Measurements from ENCODE around the gene CFAP100. TPM values are rescaled to one million over a fixed set of nuclear protein-coding genes. Genes with fewer than 3 reads are reported as not detected.
A peak's percentile ranks its signal among the peaks of the same experiment; 100 is the strongest.

CFAP100 gene
- total RNA-seq: not detected
- polyA plus RNA-seq (ENCODE audit: insufficient read depth in 1 of 8, insufficient read length in 8 of 8, low replicate concordance in 1 of 8): 1 to 10 TPM in 1 of 8 donors, under 1 TPM in 5, not detected in 2; 0.20 to 1.2 (median 0.38) TPM
- long read RNA-seq, donor 1: 0 reads
- long read RNA-seq, donor 2: 0 reads
- long read RNA-seq, donor 3: 0 reads
- long read RNA-seq, donor 4: 0 reads
- long read RNA-seq, donor 5: 0 reads
- long read RNA-seq, donor 6: 0 reads
- long read RNA-seq, donor 7: 0 reads
- long read RNA-seq, donor 8: 0 reads
- long read RNA-seq, donor 9: 0 reads
- long read RNA-seq, donor 10: 0 reads
- long read RNA-seq, donor 11: 0 reads

- peaks cover 53% of the 10 kb centered on the region for H3K27me3 ChIP-seq (ENCODE audit: control insufficient read depth, insufficient read depth, low read length)
- WGBS (ENCODE audit: insufficient coverage): 31% methylated on average over 43 of the region's 43 CpGs
- H3K9me3 ChIP-seq (replicated peaks; ENCODE audit: control insufficient read depth, low read depth, low read length): no peaks in the 10 kb centered on the region
- H3K36me3 ChIP-seq (ENCODE audit: control insufficient read depth, insufficient read depth, low read length): no peaks in the 10 kb centered on the region
- no peak within 1 kb of the TSS for H3K27ac ChIP-seq (ENCODE audit: low read length)
- DNase-seq: peak; percentile 78
- H3K4me3 ChIP-seq (ENCODE audit: low read length): no peak within 1 kb of the TSS
- peaks cover 11% of the 10 kb centered on the region for H3K4me1 ChIP-seq (ENCODE audit: control insufficient read depth, insufficient read depth, low read length)
These were observed at the start of gene CFAP100 for GRCh38 chr3:126394179-126394976. Gene CFAP100 (plus strand): TSS chr3:126394909. CDS start chr3:126396001, 1,092 bp downstream.

DNA sequence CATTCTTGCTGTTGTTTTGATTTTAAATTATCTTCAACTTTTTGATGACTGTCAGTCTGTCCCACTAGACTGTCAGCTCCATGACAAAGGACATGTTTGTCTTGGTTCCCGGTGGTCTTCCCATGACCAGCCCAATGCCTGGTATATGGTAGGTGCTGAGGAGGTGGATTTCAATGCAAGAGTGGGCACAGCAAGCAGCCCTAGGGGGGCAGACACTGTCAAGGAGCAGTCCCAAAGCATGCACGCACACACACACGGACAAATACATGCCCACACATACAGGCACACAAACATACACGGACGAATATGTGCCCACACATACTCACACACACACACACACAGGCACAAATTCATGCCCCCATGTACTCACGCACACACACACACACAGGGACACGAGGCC, 49.5 kb upstream of the CFAP100 start:
- H3K27me3 ChIP-seq (ENCODE audit: control insufficient read depth, insufficient read depth, low read length): peaks cover under 1% of the 10 kb centered on the region
- H3K36me3 ChIP-seq (ENCODE audit: control insufficient read depth, insufficient read depth, low read length): no peaks in the 10 kb centered on the region
- H3K4me3 ChIP-seq (ENCODE audit: low read length): no peak overlapping the region
- DNase-seq: no peak
- H3K27ac ChIP-seq (ENCODE audit: low read length): no peak overlapping the region
- H3K4me1 ChIP-seq (ENCODE audit: control insufficient read depth, insufficient read depth, low read length): no peaks in the 10 kb centered on the region
- whole genome bisulfite sequencing (ENCODE audit: insufficient coverage): 91% methylated on average over 5 of the region's 7 CpGs
- H3K9me3 ChIP-seq (replicated peaks; ENCODE audit: control insufficient read depth, low read depth, low read length): no peaks in the 10 kb centered on the region

- no peak overlapping the region for H3K27ac ChIP-seq (ENCODE audit: low read length)
- H3K4me1 ChIP-seq (ENCODE audit: control insufficient read depth, insufficient read depth, low read length): no peaks in the 10 kb centered on the region
- no peaks in the 10 kb centered on the region for H3K9me3 ChIP-seq (replicated peaks; ENCODE audit: control insufficient read depth, low read depth, low read length)
- no peak overlapping the region for H3K4me3 ChIP-seq (ENCODE audit: low read length)
- H3K27me3 ChIP-seq (ENCODE audit: control insufficient read depth, insufficient read depth, low read length): no peaks in the 10 kb centered on the region
- 83% methylated on average over 2 of the region's 5 CpGs for WGBS (ENCODE audit: insufficient coverage)
- H3K36me3 ChIP-seq (ENCODE audit: control insufficient read depth, insufficient read depth, low read length): no peaks in the 10 kb centered on the region
- no peak for DNase-seq
These were observed 48.9 kb upstream of the CFAP100 start for GRCh38 chr3:126345641-126346460.

GRCh38 chr3:126346466-126346865, 48.2 kb upstream of the CFAP100 start:
- H3K4me1 ChIP-seq (ENCODE audit: control insufficient read depth, insufficient read depth, low read length): no peaks in the 10 kb centered on the region
- 75% methylated on average over 1 of the region's 2 CpGs for WGBS (ENCODE audit: insufficient coverage)

GRCh38 chr3:126347543-126348161, 47.1 kb upstream of the CFAP100 start:
- H3K9me3 ChIP-seq (replicated peaks; ENCODE audit: control insufficient read depth, low read depth, low read length): no peaks in the 10 kb centered on the region
- no peak overlapping the region for H3K27ac ChIP-seq (ENCODE audit: low read length)
- no peak overlapping the region for H3K4me3 ChIP-seq (ENCODE audit: low read length)
- no peak for DNase-seq
- no peaks in the 10 kb centered on the region for H3K36me3 ChIP-seq (ENCODE audit: control insufficient read depth, insufficient read depth, low read length)
- WGBS (ENCODE audit: insufficient coverage): 60% methylated on average over 4 of the region's 8 CpGs
- no peaks in the 10 kb centered on the region for H3K27me3 ChIP-seq (ENCODE audit: control insufficient read depth, insufficient read depth, low read length)
- no peaks in the 10 kb centered on the region for H3K4me1 ChIP-seq (ENCODE audit: control insufficient read depth, insufficient read depth, low read length)

More at GRCh38 chr3:126346466-126346865, 48.2 kb upstream of the CFAP100 start:
- no peaks in the 10 kb centered on the region for H3K9me3 ChIP-seq (replicated peaks; ENCODE audit: control insufficient read depth, low read depth, low read length)
- H3K36me3 ChIP-seq (ENCODE audit: control insufficient read depth, insufficient read depth, low read length): no peaks in the 10 kb centered on the region
- H3K4me3 ChIP-seq (ENCODE audit: low read length): no peak overlapping the region
- no peak overlapping the region for H3K27ac ChIP-seq (ENCODE audit: low read length)
- no peak for DNase-seq
- no peaks in the 10 kb centered on the region for H3K27me3 ChIP-seq (ENCODE audit: control insufficient read depth, insufficient read depth, low read length)

DNA sequence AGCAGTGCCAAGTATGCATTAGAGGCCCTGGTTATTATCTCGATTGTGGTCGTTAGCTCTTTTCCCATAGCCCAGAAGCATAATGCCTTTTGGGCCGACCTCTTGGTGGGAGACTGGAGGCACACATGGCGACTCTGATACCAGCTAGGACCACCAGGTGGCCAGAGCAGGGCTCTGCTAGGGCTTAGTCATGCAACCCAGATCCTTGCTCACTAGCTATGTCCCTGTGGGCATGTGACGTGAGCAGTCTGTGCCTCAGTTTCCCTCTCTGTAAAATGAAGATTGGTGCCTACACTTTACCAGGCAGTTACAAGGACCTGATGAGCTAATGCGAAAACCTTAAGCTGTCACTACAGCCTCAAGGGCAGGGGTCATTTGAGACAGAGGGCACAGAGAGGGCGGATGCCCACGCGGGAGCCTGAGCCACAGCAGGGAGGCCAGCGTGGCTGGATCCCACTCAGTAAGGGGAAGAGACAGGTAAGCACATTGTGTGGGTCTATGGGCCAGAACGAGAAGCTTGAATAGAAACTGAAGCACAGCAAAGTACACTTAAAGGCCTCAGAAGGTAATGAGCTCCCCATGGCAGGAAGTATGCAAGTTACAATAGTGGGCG, 46.3 kb upstream of the CFAP100 start:
- Histone ChIP-seq H3K36me3 (ENCODE audit: control insufficient read depth, insufficient read depth, low read length) (no peaks in the 10 kb centered on the region), H3K27me3 (ENCODE audit: control insufficient read depth, insufficient read depth, low read length) (no peaks in the 10 kb centered on the region), H3K4me3 (ENCODE audit: low read length) (no peak overlapping the region), H3K9me3 (replicated peaks; ENCODE audit: control insufficient read depth, low read depth, low read length) (no peaks in the 10 kb centered on the region), H3K4me1 (ENCODE audit: control insufficient read depth, insufficient read depth, low read length) (no peaks in the 10 kb centered on the region), H3K27ac (ENCODE audit: low read length) (no peak overlapping the region)
- DNase-seq: no peak
- WGBS (ENCODE audit: insufficient coverage): 95% methylated on average over 10 of the region's 12 CpGs

DNA sequence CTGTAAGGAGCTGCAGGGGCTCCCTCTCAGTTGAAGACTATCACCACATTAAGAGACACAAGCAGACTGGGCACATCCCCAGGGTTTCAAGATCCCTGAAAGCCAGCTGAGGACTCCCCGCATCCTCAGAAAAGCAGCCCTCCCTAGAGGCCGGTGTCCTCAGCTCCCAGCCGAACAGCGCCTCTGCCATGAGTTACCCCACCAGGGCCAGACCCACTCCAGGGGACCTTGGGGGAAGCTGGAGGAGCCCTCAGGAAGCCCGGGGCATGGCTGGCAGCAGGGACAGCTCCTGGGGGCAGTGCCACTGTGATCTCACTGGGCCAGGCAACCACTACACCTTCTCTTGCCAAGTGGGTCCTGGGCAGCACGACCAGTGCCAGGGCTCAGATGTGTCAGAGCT, 45.6 kb upstream of the CFAP100 start:
- Histone ChIP-seq H3K27ac (ENCODE audit: low read length) (no peak overlapping the region), H3K9me3 (replicated peaks; ENCODE audit: control insufficient read depth, low read depth, low read length) (no peaks in the 10 kb centered on the region), H3K4me3 (ENCODE audit: low read length) (no peak overlapping the region), H3K27me3 (ENCODE audit: control insufficient read depth, insufficient read depth, low read length) (no peaks in the 10 kb centered on the region), H3K36me3 (ENCODE audit: control insufficient read depth, insufficient read depth, low read length) (no peaks in the 10 kb centered on the region), H3K4me1 (ENCODE audit: control insufficient read depth, insufficient read depth, low read length) (no peaks in the 10 kb centered on the region)
- 85% methylated on average over 6 of the region's 6 CpGs for WGBS (ENCODE audit: insufficient coverage)
- DNase-seq: no peak

DNA sequence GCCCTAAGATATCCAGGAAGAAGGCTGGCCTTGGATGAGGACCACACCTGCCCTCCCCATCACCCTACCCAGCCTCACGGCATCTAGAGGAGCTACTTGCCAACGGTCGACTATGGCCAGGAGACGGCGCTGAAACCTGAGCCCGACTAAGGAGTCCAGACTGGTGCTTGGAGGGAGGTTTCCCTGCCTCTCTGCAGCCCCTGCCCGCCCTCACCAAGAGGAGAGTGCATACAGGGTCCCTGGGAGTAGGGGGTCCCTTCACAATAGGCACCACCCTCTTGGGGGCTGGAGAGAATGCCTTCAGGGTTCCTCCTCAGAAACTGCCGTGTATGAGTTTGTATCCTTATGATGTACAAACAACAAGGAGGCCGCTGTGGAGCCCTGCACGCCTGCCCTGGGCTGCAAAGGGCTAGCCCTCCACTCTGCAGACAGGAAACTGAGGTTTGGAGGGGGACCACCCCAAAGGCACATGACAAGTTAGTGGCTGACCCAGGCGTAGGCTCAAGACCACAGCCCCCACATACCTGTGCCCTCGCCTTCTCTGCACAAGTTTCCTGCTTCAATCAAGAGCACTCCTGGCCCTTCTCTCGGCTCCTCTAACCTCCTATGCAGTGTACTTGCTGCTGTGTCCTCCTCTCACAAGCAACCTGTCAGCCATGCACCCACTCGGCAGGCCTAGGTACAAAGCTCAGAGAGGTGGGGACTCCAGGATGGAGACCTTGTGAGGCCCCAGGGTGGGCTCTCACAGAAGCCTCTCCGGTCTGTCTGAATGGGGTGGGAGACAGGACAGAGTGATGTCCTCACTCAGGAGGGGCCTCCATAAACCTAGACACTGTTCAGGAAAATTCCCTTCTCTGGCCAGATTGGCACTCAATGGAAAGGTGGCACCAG, 44.9 kb upstream of the CFAP100 start:
- DNase-seq: no peak
- WGBS (ENCODE audit: insufficient coverage): 63% methylated on average over 10 of the region's 15 CpGs
- H3K4me3 ChIP-seq (ENCODE audit: low read length): no peak overlapping the region
- peaks cover 2% of the 10 kb centered on the region for H3K27me3 ChIP-seq (ENCODE audit: control insufficient read depth, insufficient read depth, low read length)
- H3K9me3 ChIP-seq (replicated peaks; ENCODE audit: control insufficient read depth, low read depth, low read length): no peaks in the 10 kb centered on the region
- no peaks in the 10 kb centered on the region for H3K36me3 ChIP-seq (ENCODE audit: control insufficient read depth, insufficient read depth, low read length)
- no peak overlapping the region for H3K27ac ChIP-seq (ENCODE audit: low read length)
- H3K4me1 ChIP-seq (ENCODE audit: control insufficient read depth, insufficient read depth, low read length): no peaks in the 10 kb centered on the region

All from muscle of leg (tissue), 16 donors.